ENCODE results near the gene TAF1B. TPM values are rescaled to one million over a fixed set of nuclear protein-coding genes. Genes with fewer than 3 reads are reported as not detected.

The TAF1B gene
- total and polyA plus RNA-seq, 10 of the 15 experiments (the other 5 are each of a cell fraction or from before 2014, with no cell fraction given), result 8.1 to 18.3 (median 12.4) TPM

- TF ChIP-seq MYC (IDR thresholded peaks at IDR 0.05; ENCODE audit: insufficient read depth, insufficient read length, insufficient replicate concordance, low read length, severe bottlenecking), result no peak
Measured at GRCh38 chr2:9799729-9800632, 43.3 kb upstream of the TAF1B start (continued).

- in situ Hi-C loops (cut with MboI), result no loop called here
- BruUV-seq (replicated peaks), result no TSS peak
- ChIA-PET SMC1A (ENCODE audit: uncharacterized antibody, unreplicated experiment) (interaction anchor here (1.0 to 7.0 kb wide), 12 partner anchors 14 to 248 kb away, joined by 3 to 39 read pairs (median 7); partner anchors contain the start of gene TAF1B), CTCF (interaction anchor here (0.6 to 8.4 kb wide), 26 partner anchors 9 to 634 kb away, joined by 3 to 80 read pairs (median 5); partner anchors contain the start of gene ADAM17), POLR2A (interaction anchor here (0.6 to 1.3 kb wide), 4 partner anchors 33 to 584 kb away, joined by 3 to 4 read pairs (median 3); no protein-coding TSS in a partner anchor), RAD21 (ENCODE audit: unreplicated experiment) (interaction anchor here (0.6 to 4.1 kb wide), 11 partner anchors 14 to 297 kb away, joined by 3 to 43 read pairs (median 5); partner anchors contain the start of gene YWHAQ)
- Histone ChIP-seq H3K79me2 (ENCODE audit: control insufficient read depth, insufficient read depth, low read length) (no peaks in the 10 kb centered on the region), H3K36me3 (ENCODE audit: control insufficient read depth in 2 of 2, insufficient read depth in 2 of 2, low read length in 1 of 2) (no peaks in the 10 kb centered on the region), H3K4me1 (ENCODE audit: control insufficient read depth, insufficient read depth, low read length) (peaks cover 11% of the 10 kb centered on the region), H3K9ac (ENCODE audit: control insufficient read depth, insufficient read depth, low read length) (no peak overlapping the region), H3K27ac (ENCODE audit: control insufficient read depth, insufficient read depth) (no peak overlapping the region), H4K20me1 (ENCODE audit: control insufficient read depth, insufficient read depth) (no peaks in the 10 kb centered on the region), H3K9me3 (replicated peaks; ENCODE audit: control insufficient read depth, insufficient read depth, low read length) (no peaks in the 10 kb centered on the region), H3K4me3 (no peak overlapping the region), H3K4me2 (ENCODE audit: control insufficient read depth, insufficient read depth) (no peak overlapping the region), H2AFZ (ENCODE audit: control insufficient read depth, low read depth, low read length) (no peak overlapping the region), H3K27me3 (replicated peaks in 1 of 2; ENCODE audit: control insufficient read depth in 2 of 2, insufficient read depth in 2 of 2, low read length in 1 of 2) (no peaks in the 10 kb centered on the region; a peak in 2 of 4 replicates)
- ATAC-seq (no peak), FAIRE-seq (no peak), DNase-seq (ENCODE audit: low read depth, low spot score) (no peak)
- intact Hi-C loops (cut with micrococcal nuclease; ENCODE audit: unreplicated experiment), result no loop called here
- WGBS (ENCODE audit: insufficient coverage, insufficient replicate concordance, low lambda C conversion rate, missing lambda C conversion rate), result 11% methylated on average over 5 of the region's 5 CpGs
- TF ChIP-seq SRF (IDR thresholded peaks at IDR 0.05; ENCODE audit: low read depth in 2 of 2, low read length in 2 of 2), result no peak
- no peak for TF ChIP-seq REST (IDR thresholded peaks at IDR 0.05; ENCODE audit: low read depth, low read length)
- no peak for TF ChIP-seq IRF5 (IDR thresholded peaks at IDR 0.05; ENCODE audit: borderline replicate concordance)
- no peak for TF ChIP-seq FOXM1 (IDR thresholded peaks at IDR 0.05; ENCODE audit: low read depth, low read length)
- TF ChIP-seq RAD21 (IDR thresholded peaks at IDR 0.05; ENCODE audit: insufficient read depth, low read depth, low read length), result no peak
- no peak for TF ChIP-seq SIX5 (IDR thresholded peaks at IDR 0.05; ENCODE audit: low read depth, low read length, severe bottlenecking)
- TF ChIP-seq CREB1 (IDR thresholded peaks at IDR 0.05; ENCODE audit: low read depth), result no peak
- TF ChIP-seq CBFB (IDR thresholded peaks at IDR 0.05; ENCODE audit: low read depth), result no peak
- TF ChIP-seq IRF4 (IDR thresholded peaks at IDR 0.05; ENCODE audit: low read depth, low read length), result no peak
- no peak for TF ChIP-seq HCFC1 (IDR thresholded peaks at IDR 0.05; ENCODE audit: low read length)
Measured at GRCh38 chr2:9800639-9800974, 42.7 kb upstream of the TAF1B start.

All from GM12878 (cell line).